Lung (tissue), 12 donors: ENCODE measurements around the gene MYO5B. TPM values are rescaled to one million over a fixed set of nuclear protein-coding genes. Genes with fewer than 3 reads are reported as not detected.
A peak's percentile ranks its signal among the peaks of the same experiment; 100 is the strongest.

Experiments used
- ATAC-seq: fragments of 200-7000 bp; cut with Tn5 transposase; one replicate; pipeline ENCODE4 v1.9.1; 2020; ENCODE audit warnings: moderate number of reproducible peaks; ENCODE audit not compliant: insufficient read depth, low FRiP score
- DNase-seq, 3 donors: peaks; one replicate each; pipeline ENCODE4 v3.0.0-alpha.2; 2013 to 2017
- H3K27ac ChIP-seq, 2 donors: one replicate each; pipeline ENCODE4 v1.5.1; 2013; ENCODE audit warnings: mild to moderate bottlenecking in 2 of 2, moderate library complexity in 2 of 2, control low read depth in 1 of 2, inconsistent platforms in 1 of 2, low read depth in 1 of 2, low read length in 1 of 2
- H3K27me3 ChIP-seq, 3 donors: one replicate each; pipeline ENCODE4 v1.5.1; 2013; ENCODE audit warnings: low read length in 2 of 3; ENCODE audit not compliant: control insufficient read depth in 3 of 3, insufficient read depth in 3 of 3
- H3K36me3 ChIP-seq, 4 donors: one replicate each; pipeline ENCODE4 v1.5.1; 2013; ENCODE audit warnings: low read length in 4 of 4, mild to moderate bottlenecking in 1 of 4, moderate library complexity in 1 of 4; ENCODE audit not compliant: control insufficient read depth in 4 of 4, insufficient read depth in 4 of 4
- H3K4me1 ChIP-seq, 5 donors: one replicate each; pipeline ENCODE4 v1.5.1; 2013; ENCODE audit warnings: low read length in 5 of 5, mild to moderate bottlenecking in 2 of 5, moderate library complexity in 1 of 5; ENCODE audit not compliant: control insufficient read depth in 5 of 5, insufficient read depth in 5 of 5
- H3K4me3 ChIP-seq: one replicate; pipeline ENCODE4 v1.5.1; 2013; ENCODE audit warnings: mild to moderate bottlenecking, control low read depth, moderate library complexity
- H3K9ac ChIP-seq, 2 donors: one replicate each; pipeline ENCODE4 v1.5.1; 2013; ENCODE audit warnings: low read length in 2 of 2, control low read depth in 1 of 2; ENCODE audit not compliant: insufficient read depth in 1 of 2
- H3K9me3 ChIP-seq, 4 donors: one replicate each; pipeline ENCODE4 v1.5.1; 2013; ENCODE audit warnings: low read length in 3 of 4, mild to moderate bottlenecking in 1 of 4, moderate library complexity in 1 of 4; ENCODE audit not compliant: control insufficient read depth in 4 of 4, insufficient read depth in 3 of 4
- CTCF ChIP-seq: IDR thresholded peaks from 2 replicates; pipeline ENCODE4 v1.5.1; 2012; ENCODE audit warnings: mild to moderate bottlenecking; ENCODE audit errors: control extremely low read depth, extremely low read depth
- WGBS, 2 donors: extraction: QIAGEN DNeasy Blood & Tissue Kit; methylation state at CpG; one replicate each; pipeline ENCODE4 v1.1.7; 2013; 5-methylcytosine and 5-hydroxymethylcytosine counted together
- polyA plus RNA-seq, 2 donors: library from polyadenylated mRNA; stranded (reverse); fragments of 200-250 nt; gene quantifications; one replicate each; pipeline ENCODE4 v1.2.1, GENCODE V29; 2013
- total RNA-seq, 2 donors: library from RNA; depleted of rRNA in 1 of 2; stranded (reverse); fragments of >200 nt in 1 of 2; gene quantifications; one replicate each; pipeline ENCODE4 v1.2.1, GENCODE V29; 2014 to 2021
- donor health status: control.
- donor health status: control.
- donor health status: Bipolar disorder and iron deficiency.
- donor health status: healthy.
- donor health status: DM: yes; HTN: yes; CAD: no.

MYO5B gene
- total and polyA plus RNA-seq, 4 donors = 9.7 to 25.6 (median 19.7) TPM

- TF ChIP-seq CTCF = no peak
- Histone ChIP-seq H3K4me3 (no peak overlapping the region), H3K9me3 (no peaks in the 10 kb centered on the region), H3K4me1 (no peaks in the 10 kb centered on the region), H3K27ac (no peak overlapping the region), H3K27me3 (no peaks in the 10 kb centered on the region), H3K36me3 (peaks cover 0 to 2% (median 0%) of the 10 kb centered on the region in 4 donors), H3K9ac (no peak overlapping the region)
- DNase-seq = no peak
- no peak for ATAC-seq
- 76 to 84% methylated on average over 5 of the region's 5 CpGs for WGBS, 2 donors
Measured at GRCh38 chr18:49899657-49900330, 295.2 kb downstream of the MYO5B start.

- no peaks in the 10 kb centered on the region for H3K4me1 ChIP-seq
- H3K27me3 ChIP-seq = no peaks in the 10 kb centered on the region
- DNase-seq (peak; percentile 76 to 90 (median 84)), ATAC-seq (no peak)
- no peak for TF ChIP-seq CTCF
- no peaks in the 10 kb centered on the region for H3K36me3 ChIP-seq
- H3K4me3 ChIP-seq = no peak overlapping the region
- no peak overlapping the region for H3K9ac ChIP-seq
- H3K27ac ChIP-seq = no peak overlapping the region
- WGBS, 2 donors = 47% methylated on average over 7 of the region's 7 CpGs
- no peaks in the 10 kb centered on the region for H3K9me3 ChIP-seq
Measured at GRCh38 chr18:49898421-49898820, 296.5 kb downstream of the MYO5B start.

GRCh38 chr18:49894517-49895226, 300.3 kb downstream of the MYO5B start:
- Histone ChIP-seq H3K9ac (no peak overlapping the region), H3K4me3 (no peak overlapping the region), H3K27me3 (no peaks in the 10 kb centered on the region), H3K4me1 (no peaks in the 10 kb centered on the region), H3K9me3 (no peaks in the 10 kb centered on the region), H3K36me3 (no peaks in the 10 kb centered on the region), H3K27ac (no peak overlapping the region)
- TF ChIP-seq CTCF = no peak
- ATAC-seq = no peak
- no peak for DNase-seq
- WGBS, 2 donors = 92% methylated on average over 11 of the region's 11 CpGs
